Activated CD4-positive, alpha-beta memory T cell treated with anti-CD3 and anti-CD28 coated beads, Interleukin-2, amount 10 ng/mL, durations not matched to agents 7 days and 5 days (primary cell): Measurements from ENCODE around the gene NFASC. TPM values are rescaled to one million over a fixed set of nuclear protein-coding genes. Genes with fewer than 3 reads are reported as not detected.

Source experiments
- CTCF ChIA-PET: fragments of 350-600 bp; sonication (Branson Sonifier 250); formaldehyde crosslinking; loops from one replicate; lab custom pipeline; 2021; ENCODE audit warnings: antibody characterized with exemption, inconsistent platforms; lab: Charles Lee
- POLR2A ChIA-PET: fragments of 350-600 bp; sonication (Branson Sonifier 250); formaldehyde crosslinking; loops from one replicate; lab custom pipeline; 2021; ENCODE audit warnings: antibody characterized with exemption; lab: Charles Lee
- DNase-seq: peaks from one replicate; pipeline ENCODE4 v3.0.0-alpha.2; 2020
- H3K27ac Mint-ChIP-seq: one replicate; pipeline ENCODE4 v1.8.0; 2021; ENCODE audit warnings: mild to moderate bottlenecking, mixed read lengths
- H3K27me3 Mint-ChIP-seq: one replicate; pipeline ENCODE4 v1.8.0; 2021; ENCODE audit warnings: mixed read lengths
- H3K36me3 Mint-ChIP-seq: one replicate; pipeline ENCODE4 v1.8.0; 2021; ENCODE audit warnings: low read depth, mixed read lengths
- H3K4me1 Mint-ChIP-seq: one replicate; pipeline ENCODE4 v1.8.0; 2021; ENCODE audit warnings: mixed read lengths
- H3K4me3 Mint-ChIP-seq: one replicate; pipeline ENCODE4 v1.8.0; 2021; ENCODE audit warnings: mild to moderate bottlenecking, mixed read lengths
- H3K9me3 Mint-ChIP-seq: one replicate; pipeline ENCODE4 v1.8.0; 2021; ENCODE audit warnings: mixed read lengths
- total RNA-seq, 2 experiments: library from RNA; stranded (reverse); gene quantifications; one replicate each; pipeline ENCODE4 v1.2.3, GENCODE V29; 2021

Gene NFASC
- total RNA-seq, 2 experiments from 2014 or later = 0.10 to 0.40 TPM

DNA sequence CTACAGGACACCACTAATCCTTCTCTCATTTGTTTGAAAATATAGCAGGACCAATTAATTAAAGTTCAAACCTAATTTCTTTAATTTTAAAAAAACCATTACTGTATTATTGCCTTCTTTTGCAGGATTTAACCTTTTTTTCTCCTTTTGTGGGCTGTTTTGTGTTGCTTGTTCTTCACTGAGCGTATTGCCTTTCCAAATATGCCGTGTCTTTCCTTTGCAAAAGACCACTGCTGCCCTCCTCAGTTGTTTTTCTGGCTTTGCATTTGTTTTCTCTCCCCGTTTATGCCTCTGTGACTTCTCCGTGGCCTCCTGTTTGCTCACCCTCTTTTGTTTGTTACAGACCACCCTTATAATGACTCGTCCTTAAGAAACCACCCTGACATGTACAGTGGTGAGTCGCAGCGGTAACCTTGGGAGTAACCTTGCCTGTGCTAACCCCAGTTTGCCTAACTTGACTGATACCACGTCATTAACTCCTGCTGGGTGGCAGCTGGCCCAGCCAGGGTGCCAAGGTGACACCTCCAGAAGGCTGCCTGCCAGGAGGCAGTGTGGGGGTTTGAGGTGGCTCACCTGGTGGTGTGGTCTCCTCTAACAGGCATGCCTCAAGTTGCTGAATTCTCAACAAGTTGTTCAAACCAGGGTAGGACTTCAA is 91.2 kb downstream of the NFASC start:
- H3K36me3 Mint-ChIP-seq = no peaks in the 10 kb centered on the region
- H3K4me1 Mint-ChIP-seq = no peaks in the 10 kb centered on the region
- ChIA-PET CTCF (interaction anchor here (0.9 kb wide), 1 partner anchor 20 kb away, joined by 4 read pairs; no protein-coding TSS in a partner anchor), POLR2A (no interaction called here)
- H3K27me3 Mint-ChIP-seq = peaks cover 57% of the 10 kb centered on the region
- no peaks in the 10 kb centered on the region for H3K9me3 Mint-ChIP-seq
- H3K4me3 Mint-ChIP-seq = no peak overlapping the region
- no peak overlapping the region for H3K27ac Mint-ChIP-seq
- no peak for DNase-seq

DNA sequence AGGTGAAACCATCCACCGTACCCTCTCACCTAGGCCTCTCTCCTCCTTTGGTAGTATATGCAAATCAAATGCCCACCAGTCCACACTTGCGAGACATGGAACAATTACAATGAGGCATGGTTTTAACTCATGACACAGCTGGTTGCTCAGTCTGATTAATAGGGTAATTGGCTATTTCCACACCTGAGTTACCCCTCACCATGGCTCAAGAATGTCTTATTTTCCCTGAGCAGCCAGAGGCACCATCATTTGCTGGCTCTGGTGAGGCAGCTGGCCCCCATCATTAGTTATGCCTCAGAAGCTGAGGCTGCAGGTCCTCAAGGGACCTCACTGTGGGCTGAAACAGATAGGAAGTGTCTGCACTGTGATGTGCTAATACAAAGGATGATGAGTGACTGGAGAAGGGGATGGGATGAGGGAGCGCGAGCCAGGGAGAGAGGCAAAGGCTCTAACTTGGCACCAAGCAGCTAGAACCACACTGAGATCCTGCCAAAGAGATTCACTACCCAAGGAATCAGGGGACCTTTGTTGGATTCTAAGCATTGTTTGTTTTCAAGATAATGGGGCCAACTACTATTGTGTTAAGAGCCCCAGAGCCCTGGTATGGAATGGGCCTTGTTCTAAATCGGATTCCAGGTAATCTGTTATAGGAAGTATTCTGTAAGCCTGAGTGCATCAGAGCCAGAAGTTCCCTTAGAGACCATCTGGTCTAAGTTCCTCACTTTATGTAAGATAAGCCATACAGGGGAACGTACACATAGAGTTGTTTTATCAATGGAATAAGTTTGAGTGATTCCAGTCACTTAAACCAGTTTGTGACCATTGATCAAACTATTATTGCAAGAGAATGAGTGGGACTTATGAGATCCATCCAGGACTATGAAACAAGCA is 92.3 kb downstream of the NFASC start:
- ChIA-PET CTCF (interaction anchor here (0.9 kb wide), 1 partner anchor 21 kb away, joined by 4 read pairs; no protein-coding TSS in a partner anchor), POLR2A (no interaction called here)
- Mint-ChIP-seq H3K4me1 (no peaks in the 10 kb centered on the region), H3K36me3 (no peaks in the 10 kb centered on the region), H3K27ac (no peak overlapping the region), H3K27me3 (peaks cover 48% of the 10 kb centered on the region), H3K4me3 (no peak overlapping the region), H3K9me3 (no peaks in the 10 kb centered on the region)
- DNase-seq = no peak

- no peaks in the 10 kb centered on the region for H3K4me1 Mint-ChIP-seq
- ChIA-PET POLR2A (no interaction called here), CTCF (interaction anchor here (1.3 kb wide), 1 partner anchor 94 kb away, joined by 5 read pairs; no protein-coding TSS in a partner anchor)
- no peak overlapping the region for H3K27ac Mint-ChIP-seq
- no peaks in the 10 kb centered on the region for H3K36me3 Mint-ChIP-seq
- no peak overlapping the region for H3K4me3 Mint-ChIP-seq
- DNase-seq = no peak
- H3K27me3 Mint-ChIP-seq = peaks cover 36% of the 10 kb centered on the region
- no peaks in the 10 kb centered on the region for H3K9me3 Mint-ChIP-seq
Observed at GRCh38 chr1:204967451-204967850, 96.8 kb downstream of the NFASC start.

DNA sequence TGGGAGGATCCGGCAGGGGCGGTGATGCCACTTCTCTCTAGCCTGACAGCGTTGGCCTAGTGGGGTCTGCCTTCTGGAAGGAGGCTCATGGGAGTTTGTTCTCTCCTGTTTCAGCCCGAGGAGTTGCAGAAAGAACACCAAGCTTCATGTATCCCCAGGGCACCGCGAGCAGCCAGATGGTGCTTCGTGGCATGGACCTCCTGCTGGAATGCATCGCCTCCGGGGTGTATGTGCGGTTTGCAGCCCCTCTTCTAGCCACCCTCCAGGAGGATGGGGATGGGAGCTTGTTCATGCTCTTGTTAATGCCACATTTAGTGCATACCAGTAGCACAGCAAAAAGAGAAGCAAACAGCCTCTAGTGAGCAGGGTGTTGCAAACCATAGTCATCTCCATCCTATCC is 97.5 kb downstream of the NFASC start:
- peaks cover 33% of the 10 kb centered on the region for H3K27me3 Mint-ChIP-seq
- H3K36me3 Mint-ChIP-seq = no peaks in the 10 kb centered on the region
- H3K27ac Mint-ChIP-seq = no peak overlapping the region
- POLR2A ChIA-PET = no interaction called here
- CTCF ChIA-PET = interaction anchor here (1.3 kb wide), 1 partner anchor 94 kb away, joined by 5 read pairs; no protein-coding TSS in a partner anchor
- H3K4me3 Mint-ChIP-seq = no peak overlapping the region
- H3K9me3 Mint-ChIP-seq = no peaks in the 10 kb centered on the region
- no peaks in the 10 kb centered on the region for H3K4me1 Mint-ChIP-seq
- DNase-seq = no peak

DNA sequence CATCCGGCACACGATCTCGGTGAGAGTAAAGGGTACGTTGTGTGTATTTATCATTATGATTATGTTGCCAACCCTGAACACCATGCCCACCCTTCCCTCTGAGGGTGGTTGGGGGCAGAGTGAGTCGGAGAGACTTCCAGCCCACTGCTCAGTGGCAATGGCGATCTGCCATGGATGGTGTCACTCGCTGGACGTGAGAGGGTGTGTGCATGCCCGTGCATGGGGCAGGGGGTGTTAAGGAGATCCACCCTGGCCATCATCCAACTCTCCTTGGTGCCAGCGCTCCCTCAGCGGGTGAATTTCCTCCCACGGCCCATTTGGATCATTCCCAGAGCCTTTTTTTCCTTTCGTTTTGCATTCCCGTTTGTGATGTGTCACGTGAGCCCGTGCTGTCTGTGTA is 98.3 kb downstream of the NFASC start:
- DNase-seq = no peak
- H3K4me1 Mint-ChIP-seq = no peaks in the 10 kb centered on the region
- ChIA-PET CTCF (interaction anchor here (0.8 kb wide), 1 partner anchor 103 kb away, joined by 4 read pairs; no protein-coding TSS in a partner anchor), POLR2A (no interaction called here)
- no peak overlapping the region for H3K27ac Mint-ChIP-seq
- no peak overlapping the region for H3K4me3 Mint-ChIP-seq
- H3K27me3 Mint-ChIP-seq = peaks cover 34% of the 10 kb centered on the region
- no peaks in the 10 kb centered on the region for H3K9me3 Mint-ChIP-seq
- no peaks in the 10 kb centered on the region for H3K36me3 Mint-ChIP-seq

- H3K9me3 Mint-ChIP-seq = no peaks in the 10 kb centered on the region
- no peak overlapping the region for H3K4me3 Mint-ChIP-seq
- no peaks in the 10 kb centered on the region for H3K4me1 Mint-ChIP-seq
- H3K27ac Mint-ChIP-seq = no peak overlapping the region
- H3K36me3 Mint-ChIP-seq = no peaks in the 10 kb centered on the region
- DNase-seq = no peak
- ChIA-PET CTCF (interaction anchor here (1.3 to 3.4 kb wide), 2 partner anchors 29 to 91 kb away, joined by 3 to 29 read pairs; no protein-coding TSS in a partner anchor), POLR2A (no interaction called here)
- peaks cover 20% of the 10 kb centered on the region for H3K27me3 Mint-ChIP-seq
Observed at GRCh38 chr1:204970937-204971336, 100.3 kb downstream of the NFASC start.

DNA sequence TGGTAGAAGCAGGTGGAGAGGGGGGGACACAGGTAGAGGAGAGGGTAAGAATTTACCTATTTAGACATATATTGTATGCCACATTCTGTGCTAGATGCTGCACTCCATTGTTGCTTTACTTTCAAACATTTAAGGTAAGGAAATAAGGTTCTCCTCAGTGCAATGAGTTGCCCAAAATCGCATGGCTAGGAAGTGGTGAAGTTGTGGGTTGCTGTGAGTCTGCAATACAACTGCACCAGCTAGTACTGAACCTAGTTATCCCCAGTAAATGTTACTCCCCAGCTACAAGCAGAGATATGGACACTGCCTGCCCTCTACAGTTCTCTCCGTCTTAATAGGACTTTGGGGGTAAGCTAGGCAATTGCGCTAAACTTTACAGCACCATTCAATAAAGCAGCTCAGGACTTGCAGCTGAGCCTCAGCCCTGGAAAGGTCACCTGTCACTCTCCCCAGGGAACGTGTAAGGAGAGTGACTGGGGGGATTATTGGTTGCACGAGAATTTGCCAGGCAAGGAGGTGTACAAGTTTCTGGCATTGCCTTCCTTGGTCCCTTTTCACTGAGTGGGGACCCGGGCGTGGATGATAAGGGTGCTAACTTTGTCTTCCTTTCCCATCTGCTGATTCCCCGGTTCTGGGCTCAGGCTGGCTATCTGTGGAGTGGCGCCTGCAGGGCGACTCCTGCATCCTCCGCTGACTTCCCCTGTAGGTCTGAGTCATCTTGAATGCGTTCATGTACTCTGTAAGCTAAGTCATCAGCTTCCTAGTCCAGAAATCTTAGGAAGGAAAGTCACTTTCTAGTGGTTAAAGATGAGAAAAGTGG is 101.1 kb downstream of the NFASC start:
- CTCF ChIA-PET = interaction anchor here (1.3 to 3.4 kb wide), 4 partner anchors 21 to 284 kb away, joined by 3 to 29 read pairs (median 10); no protein-coding TSS in a partner anchor
- H3K27me3 Mint-ChIP-seq = peaks cover 19% of the 10 kb centered on the region
- H3K27ac Mint-ChIP-seq = no peak overlapping the region
- H3K9me3 Mint-ChIP-seq = no peaks in the 10 kb centered on the region
- no peak for DNase-seq
- no peaks in the 10 kb centered on the region for H3K36me3 Mint-ChIP-seq
- POLR2A ChIA-PET = no interaction called here
- H3K4me3 Mint-ChIP-seq = no peak overlapping the region
- H3K4me1 Mint-ChIP-seq = no peaks in the 10 kb centered on the region

DNA sequence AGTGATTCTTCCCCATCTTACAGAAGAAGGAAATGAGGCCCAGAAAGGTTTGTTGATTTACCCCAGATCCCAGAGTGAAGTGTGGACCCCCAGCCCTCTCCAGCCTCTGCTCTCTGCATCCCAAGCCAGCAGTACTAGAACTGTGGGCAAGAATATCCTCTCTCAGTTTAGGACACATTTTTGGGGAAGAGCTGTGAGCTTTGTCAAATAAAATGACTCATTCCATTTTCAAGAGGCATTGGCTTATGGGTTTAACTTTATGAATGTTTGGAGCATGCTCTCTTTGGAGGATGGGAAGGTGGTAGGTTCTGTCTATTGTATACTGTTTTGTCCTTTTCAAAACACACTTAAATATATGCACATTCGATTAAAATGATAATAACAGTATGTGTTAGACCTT is 101.8 kb downstream of the NFASC start:
- Mint-ChIP-seq H3K9me3 (no peaks in the 10 kb centered on the region), H3K4me3 (no peak overlapping the region), H3K27me3 (peaks cover 19% of the 10 kb centered on the region), H3K4me1 (no peaks in the 10 kb centered on the region), H3K36me3 (no peaks in the 10 kb centered on the region), H3K27ac (no peak overlapping the region)
- ChIA-PET POLR2A (no interaction called here), CTCF (interaction anchor here (1.3 to 3.4 kb wide), 4 partner anchors 20 to 283 kb away, joined by 3 to 29 read pairs (median 10); no protein-coding TSS in a partner anchor)
- no peak for DNase-seq

DNA sequence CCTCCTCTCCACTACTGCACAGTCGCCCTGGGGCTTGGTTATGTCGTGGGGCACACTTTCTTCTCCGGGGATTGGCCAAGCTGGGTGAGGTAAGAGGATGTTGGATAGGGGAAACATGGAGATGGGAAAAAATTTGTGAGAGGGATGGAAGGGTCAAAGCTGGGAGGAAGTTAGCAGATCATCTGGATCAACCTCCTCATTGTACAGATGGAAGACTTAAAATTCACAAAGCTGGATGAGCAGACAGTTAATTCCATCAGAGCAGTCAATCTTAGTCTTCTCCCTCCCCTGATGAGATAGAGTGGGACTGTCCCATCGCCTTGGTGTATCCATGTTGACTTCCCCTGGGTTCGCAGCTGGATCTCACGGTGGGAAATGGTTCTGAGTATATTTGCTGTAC is 102.8 kb downstream of the NFASC start:
- H3K27me3 Mint-ChIP-seq = peaks cover 20% of the 10 kb centered on the region
- ChIA-PET POLR2A (no interaction called here), CTCF (interaction anchor here (0.7 to 3.4 kb wide), 3 partner anchors 23 to 282 kb away, joined by 3 to 29 read pairs (median 18); no protein-coding TSS in a partner anchor)
- H3K4me3 Mint-ChIP-seq = no peak overlapping the region
- H3K36me3 Mint-ChIP-seq = no peaks in the 10 kb centered on the region
- H3K27ac Mint-ChIP-seq = no peak overlapping the region
- no peaks in the 10 kb centered on the region for H3K4me1 Mint-ChIP-seq
- no peaks in the 10 kb centered on the region for H3K9me3 Mint-ChIP-seq
- DNase-seq = no peak

DNA sequence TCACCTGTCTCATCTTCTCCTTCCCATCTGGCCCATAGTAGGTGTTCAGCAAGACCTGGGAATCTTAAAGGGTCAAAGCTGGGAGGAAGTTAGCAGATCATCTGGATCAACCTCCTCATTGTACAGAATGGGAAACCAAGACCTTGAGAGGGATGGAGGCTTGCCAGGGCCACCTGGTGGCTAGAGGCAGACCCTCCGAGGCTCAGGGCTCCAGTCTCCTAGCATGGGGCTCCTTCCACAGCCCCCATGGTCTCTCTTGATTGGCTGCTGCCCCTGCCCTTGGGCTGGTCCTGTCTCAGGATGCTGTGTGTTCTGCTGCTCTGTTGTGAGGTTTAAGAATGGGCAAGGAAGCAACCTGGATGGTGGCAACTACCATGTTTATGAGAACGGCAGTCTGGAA is 103.7 kb downstream of the NFASC start:
- ChIA-PET CTCF (interaction anchor here (0.7 to 3.4 kb wide), 5 partner anchors 10 to 281 kb away, joined by 3 to 29 read pairs (median 9); no protein-coding TSS in a partner anchor), POLR2A (no interaction called here)
- no peaks in the 10 kb centered on the region for H3K9me3 Mint-ChIP-seq
- H3K27me3 Mint-ChIP-seq = peaks cover 20% of the 10 kb centered on the region
- H3K27ac Mint-ChIP-seq = no peak overlapping the region
- H3K4me3 Mint-ChIP-seq = no peak overlapping the region
- no peaks in the 10 kb centered on the region for H3K36me3 Mint-ChIP-seq
- no peak for DNase-seq
- H3K4me1 Mint-ChIP-seq = no peaks in the 10 kb centered on the region

DNA sequence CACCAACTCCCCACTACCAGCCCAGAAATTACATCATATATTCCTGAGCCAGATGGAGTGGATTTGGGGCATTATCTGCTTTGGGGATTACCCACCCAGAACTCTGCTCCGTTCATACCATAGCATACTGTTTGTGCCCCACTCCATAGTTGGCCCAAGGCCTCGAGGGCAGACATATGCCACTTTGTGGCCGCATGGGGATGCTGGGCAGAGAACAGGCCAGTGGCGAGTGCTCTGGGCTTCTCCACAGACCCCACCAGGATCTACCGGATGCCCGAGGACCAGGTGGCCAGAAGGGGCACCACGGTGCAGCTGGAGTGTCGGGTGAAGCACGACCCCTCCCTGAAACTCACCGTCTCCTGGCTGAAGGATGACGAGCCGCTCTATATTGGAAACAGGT is 104.4 kb downstream of the NFASC start:
- H3K27ac Mint-ChIP-seq = no peak overlapping the region
- H3K4me1 Mint-ChIP-seq = no peaks in the 10 kb centered on the region
- POLR2A ChIA-PET = no interaction called here
- no peaks in the 10 kb centered on the region for H3K9me3 Mint-ChIP-seq
- peaks cover 21% of the 10 kb centered on the region for H3K27me3 Mint-ChIP-seq
- DNase-seq = no peak
- CTCF ChIA-PET = interaction anchor here (1.0 to 2.9 kb wide), 4 partner anchors 10 to 281 kb away, joined by 3 to 36 read pairs (median 13); no protein-coding TSS in a partner anchor
- no peak overlapping the region for H3K4me3 Mint-ChIP-seq
- H3K36me3 Mint-ChIP-seq = no peaks in the 10 kb centered on the region

DNA sequence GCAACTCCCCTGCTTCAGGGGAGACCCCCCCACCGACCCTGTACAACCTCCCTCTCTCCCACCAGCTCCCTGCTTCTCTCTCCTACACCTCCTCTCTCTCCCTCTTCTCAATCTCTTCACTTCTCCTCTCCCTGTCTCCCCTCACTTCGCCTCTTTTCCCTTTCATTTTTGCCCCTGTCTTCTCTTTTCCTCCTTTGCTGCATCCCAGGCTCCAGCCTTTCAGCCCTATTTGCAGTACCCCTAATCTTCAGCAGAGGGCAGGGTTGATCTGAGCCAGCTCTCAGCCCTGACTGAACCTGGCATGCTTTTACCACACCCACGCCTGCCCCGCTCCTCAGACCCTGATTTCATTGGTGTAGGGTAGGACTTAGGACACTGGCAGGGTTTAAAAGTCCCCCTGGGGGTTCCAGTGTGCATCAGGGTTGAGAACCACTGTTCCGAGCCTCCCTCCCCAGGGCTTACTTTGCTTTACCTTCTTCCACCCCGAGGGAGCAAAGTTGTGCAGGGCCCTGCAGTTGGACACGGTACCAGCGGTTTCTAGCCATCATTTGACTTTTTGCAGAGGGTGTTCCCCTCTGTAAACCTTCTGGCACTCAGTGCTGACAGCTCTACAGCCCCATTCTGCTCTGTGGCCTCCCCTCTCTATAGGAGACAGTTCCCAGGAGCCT is 105.0 kb downstream of the NFASC start:
- H3K27ac Mint-ChIP-seq = no peak overlapping the region

More for the DNA sequence above, 105.0 kb downstream of the NFASC start:
- Mint-ChIP-seq H3K27me3 (peaks cover 23% of the 10 kb centered on the region), H3K4me1 (no peaks in the 10 kb centered on the region), H3K36me3 (no peaks in the 10 kb centered on the region), H3K9me3 (no peaks in the 10 kb centered on the region), H3K4me3 (no peak overlapping the region)
- DNase-seq = peak; percentile 47
- ChIA-PET CTCF (interaction anchor here (0.8 to 2.9 kb wide), 6 partner anchors 9 to 287 kb away, joined by 3 to 36 read pairs (median 6); no protein-coding TSS in a partner anchor), POLR2A (no interaction called here)
